Endodermal cell (in vitro differentiated cells): Measurements from ENCODE around the gene DNAH12. TPM values are rescaled to one million over a fixed set of nuclear protein-coding genes. Genes with fewer than 3 reads are reported as not detected.

Experiments
- DNase-seq: peaks from one replicate; pipeline ENCODE4 v3.0.0-alpha.2; 2017
- H3K27ac ChIP-seq: 2 replicates; pipeline ENCODE4 v1.5.1; 2013; ENCODE audit warnings: mild to moderate bottlenecking, low read depth, low read length, moderate library complexity
- H3K27me3 ChIP-seq: 2 replicates; pipeline ENCODE4 v1.6.1; 2013; ENCODE audit warnings: mild to moderate bottlenecking, low read length, moderate library complexity; ENCODE audit not compliant: insufficient read depth, control insufficient read depth, poor library complexity, severe bottlenecking
- H3K36me3 ChIP-seq: 2 replicates; pipeline ENCODE4 v1.7.0; 2013; ENCODE audit warnings: mild to moderate bottlenecking, low read length, moderate library complexity; ENCODE audit not compliant: control insufficient read depth, insufficient read depth
- H3K4me1 ChIP-seq: one replicate; pipeline ENCODE4 v1.7.0; 2013; ENCODE audit warnings: low read length; ENCODE audit not compliant: control insufficient read depth, insufficient read depth
- H3K4me3 ChIP-seq: 2 replicates; pipeline ENCODE4 v1.5.1; 2013; ENCODE audit warnings: mild to moderate bottlenecking, low read length, moderate library complexity
- H3K9ac ChIP-seq: 2 replicates; pipeline ENCODE4 v1.6.1; 2013; ENCODE audit warnings: mild to moderate bottlenecking, low read length, moderate library complexity; ENCODE audit not compliant: poor library complexity, severe bottlenecking; ENCODE audit errors: extremely low read depth
- H3K9me3 ChIP-seq: 2 replicates; pipeline ENCODE4 v1.6.1; 2013; ENCODE audit warnings: mild to moderate bottlenecking, low read length, moderate library complexity; ENCODE audit not compliant: control insufficient read depth
- H3K27ac Mint-ChIP-seq: 2 replicates; pipeline ENCODE4 v1.8.0; 2020; ENCODE audit warnings: mixed read lengths
- H3K27me3 Mint-ChIP-seq: 2 replicates; pipeline ENCODE4 v1.8.0; 2021; ENCODE audit warnings: mild to moderate bottlenecking, mixed read lengths; ENCODE audit not compliant: insufficient read depth
- H3K36me3 Mint-ChIP-seq: 2 replicates; pipeline ENCODE4 v1.8.0; 2020; ENCODE audit warnings: low read depth, mixed read lengths
- H3K4me1 Mint-ChIP-seq: 2 replicates; pipeline ENCODE4 v1.8.0; 2020; ENCODE audit warnings: mixed read lengths
- H3K4me3 Mint-ChIP-seq: 2 replicates; pipeline ENCODE4 v1.8.0; 2020; ENCODE audit warnings: mild to moderate bottlenecking, moderate library complexity, mixed read lengths
- H3K9me3 Mint-ChIP-seq: 2 replicates; pipeline ENCODE4 v1.8.0; 2020; ENCODE audit warnings: mild to moderate bottlenecking, mixed read lengths
- WGBS, 2 experiments: methylation state at CpG; one replicate each; pipeline versions ENCODE4 v1.1.5 to v1.1.7; 2013; ENCODE audit warnings: missing lambda C conversion rate in 2 of 2, mixed read lengths in 1 of 2; ENCODE audit not compliant: insufficient coverage in 1 of 2, insufficient read length in 1 of 2; 5-methylcytosine and 5-hydroxymethylcytosine counted together
- total RNA-seq, 2 donors: library from RNA; stranded (reverse); fragmentation: NEBNext Ultra II Directional in 1 of 2; extraction: Animal tissue kit (Norgen Biotek cat#: 25700) in 1 of 2; gene quantifications; 2 replicates in 1 of 2; 3 replicates in 1 of 2; pipeline ENCODE4 v1.2.1, GENCODE V29; 2021
- TF ChIP-seq, protein P1 (sequence below): fragments of 200-600 bp; sonication (generic); conservative IDR thresholded peaks from 2 replicates; pipeline ENCODE4 v1.5.0; 2021; ENCODE audit warnings: antibody characterized with exemption, mild to moderate bottlenecking

Gene DNAH12
- total RNA-seq, 2 donors from 2014 or later, result 0.77 to 2.2 TPM

DNA sequence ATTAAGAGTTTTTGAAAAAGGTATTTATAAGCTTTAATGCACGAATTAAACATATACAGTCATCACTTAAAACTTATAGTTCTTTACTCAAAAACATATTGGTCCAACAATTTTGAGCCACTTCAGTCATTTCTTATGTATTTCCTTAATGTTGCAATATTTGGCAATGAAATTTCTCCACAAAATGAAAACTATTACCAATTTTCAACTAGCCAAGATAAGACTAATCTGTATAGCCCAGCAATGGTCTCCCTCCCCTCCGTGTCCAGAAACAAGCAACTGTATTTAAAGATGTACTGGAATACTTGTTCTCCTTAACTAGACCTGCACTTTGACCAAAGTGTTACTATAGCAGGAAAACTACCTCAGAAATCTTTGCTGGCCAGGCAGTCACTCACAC, 43.8 kb upstream of the DNAH12 start:
- 100% methylated on average over 2 of the region's 2 CpGs; no CpG with 5 or more reads in 1 of the 2 experiments for WGBS, 2 experiments
- peak overlapping the region; percentile 30 for H3K27ac Mint-ChIP-seq
- Histone ChIP-seq H3K27me3 (no peaks in the 10 kb centered on the region), H3K9me3 (no peaks in the 10 kb centered on the region), H3K27ac (no peak overlapping the region), H3K36me3 (peaks cover 60% of the 10 kb centered on the region), H3K4me3 (no peak overlapping the region), H3K4me1 (peaks cover 4% of the 10 kb centered on the region), H3K9ac (no peak overlapping the region)
- DNase-seq, result no peak
- H3K4me1 Mint-ChIP-seq, result peaks cover 13% of the 10 kb centered on the region
- H3K9me3 Mint-ChIP-seq, result no peaks in the 10 kb centered on the region
- no peak overlapping the region for H3K4me3 Mint-ChIP-seq
- H3K27me3 Mint-ChIP-seq, result no peaks in the 10 kb centered on the region
- H3K36me3 Mint-ChIP-seq, result peaks cover 50% of the 10 kb centered on the region
- TF ChIP-seq, protein P1, sequence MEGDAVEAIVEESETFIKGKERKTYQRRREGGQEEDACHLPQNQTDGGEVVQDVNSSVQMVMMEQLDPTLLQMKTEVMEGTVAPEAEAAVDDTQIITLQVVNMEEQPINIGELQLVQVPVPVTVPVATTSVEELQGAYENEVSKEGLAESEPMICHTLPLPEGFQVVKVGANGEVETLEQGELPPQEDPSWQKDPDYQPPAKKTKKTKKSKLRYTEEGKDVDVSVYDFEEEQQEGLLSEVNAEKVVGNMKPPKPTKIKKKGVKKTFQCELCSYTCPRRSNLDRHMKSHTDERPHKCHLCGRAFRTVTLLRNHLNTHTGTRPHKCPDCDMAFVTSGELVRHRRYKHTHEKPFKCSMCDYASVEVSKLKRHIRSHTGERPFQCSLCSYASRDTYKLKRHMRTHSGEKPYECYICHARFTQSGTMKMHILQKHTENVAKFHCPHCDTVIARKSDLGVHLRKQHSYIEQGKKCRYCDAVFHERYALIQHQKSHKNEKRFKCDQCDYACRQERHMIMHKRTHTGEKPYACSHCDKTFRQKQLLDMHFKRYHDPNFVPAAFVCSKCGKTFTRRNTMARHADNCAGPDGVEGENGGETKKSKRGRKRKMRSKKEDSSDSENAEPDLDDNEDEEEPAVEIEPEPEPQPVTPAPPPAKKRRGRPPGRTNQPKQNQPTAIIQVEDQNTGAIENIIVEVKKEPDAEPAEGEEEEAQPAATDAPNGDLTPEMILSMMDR, result no peak

DNA sequence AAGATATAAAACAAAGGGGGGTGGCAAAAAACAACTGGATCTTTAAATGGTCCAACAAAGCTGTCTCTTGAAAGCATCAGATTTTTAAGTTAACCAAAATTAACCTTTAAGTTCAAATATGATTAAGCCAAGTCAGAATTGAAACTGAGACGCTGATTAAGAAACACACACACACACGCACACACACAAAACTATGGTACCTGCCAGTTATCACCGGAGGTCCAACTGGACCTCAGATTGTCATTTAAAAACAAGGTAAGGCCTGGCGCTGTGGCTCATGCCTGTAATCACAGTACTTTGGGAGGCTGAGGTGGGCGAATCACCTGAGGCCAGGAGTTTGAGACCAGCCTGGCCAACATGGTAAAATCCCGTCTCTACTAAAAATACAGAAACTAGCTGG, 42.6 kb upstream of the DNAH12 start:
- H3K4me3 ChIP-seq, result no peak overlapping the region
- Mint-ChIP-seq H3K36me3 (peaks cover 47% of the 10 kb centered on the region), H3K4me3 (no peak overlapping the region), H3K27me3 (no peaks in the 10 kb centered on the region), H3K4me1 (peaks cover 15% of the 10 kb centered on the region), H3K9me3 (no peaks in the 10 kb centered on the region), H3K27ac (peak overlapping the region; percentile 79)
- H3K4me1 ChIP-seq, result peaks cover 4% of the 10 kb centered on the region
- H3K36me3 ChIP-seq, result peaks cover 60% of the 10 kb centered on the region
- no peak for DNase-seq
- H3K9me3 ChIP-seq, result no peaks in the 10 kb centered on the region
- 73 to 82% methylated on average over 5 to 6 of the region's 6 CpGs for WGBS, 2 experiments
- H3K27ac ChIP-seq, result no peak overlapping the region
- no peak overlapping the region for H3K9ac ChIP-seq
- no peaks in the 10 kb centered on the region for H3K27me3 ChIP-seq
- TF ChIP-seq, protein P1, result no peak

DNA sequence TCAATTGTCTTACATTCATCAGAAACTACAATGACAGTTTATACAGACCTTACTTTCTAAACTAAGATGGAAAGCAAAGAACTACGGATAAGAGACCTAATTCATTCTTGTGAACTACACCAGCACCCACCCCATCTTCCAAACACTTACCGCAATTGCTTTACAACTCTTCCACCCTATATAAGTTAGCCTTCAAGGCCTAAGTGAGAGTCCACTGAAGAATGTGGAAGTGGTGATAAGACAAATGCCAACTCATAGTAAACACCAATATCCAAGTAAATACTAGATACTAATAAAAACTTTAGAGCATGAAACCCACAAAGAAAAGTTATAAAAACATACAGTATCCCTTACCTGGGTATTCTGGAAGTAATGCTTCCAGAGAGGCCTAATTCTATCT, 39.4 kb upstream of the DNAH12 start:
- WGBS, 2 experiments, result 91 to 100% methylated on average over 1 to 2 of the region's 2 CpGs
- no peaks in the 10 kb centered on the region for H3K9me3 ChIP-seq
- DNase-seq, result no peak
- Mint-ChIP-seq H3K27me3 (no peaks in the 10 kb centered on the region), H3K27ac (peak overlapping the region; percentile 20), H3K9me3 (no peaks in the 10 kb centered on the region), H3K4me1 (peaks cover 15% of the 10 kb centered on the region), H3K4me3 (no peak overlapping the region), H3K36me3 (peaks cover 59% of the 10 kb centered on the region)
- no peak overlapping the region for H3K27ac ChIP-seq
- no peak overlapping the region for H3K9ac ChIP-seq
- peaks cover 4% of the 10 kb centered on the region for H3K4me1 ChIP-seq
- H3K27me3 ChIP-seq, result no peaks in the 10 kb centered on the region
- TF ChIP-seq, protein P1, result no peak
- no peak overlapping the region for H3K4me3 ChIP-seq
- H3K36me3 ChIP-seq, result peaks cover 72% of the 10 kb centered on the region
